Measurements from ENCODE around the gene RPTOR. TPM values are rescaled to one million over a fixed set of nuclear protein-coding genes. Genes with fewer than 3 reads are reported as not detected.
"Not testable (repeated sequence)": the region's sequence is repeated elsewhere in the genome, so short reads cannot be mapped to it uniquely, and the experiment has no call there.

Gene RPTOR
- total RNA-seq, 1 experiment from 2014 or later = 30.6 TPM

DNA sequence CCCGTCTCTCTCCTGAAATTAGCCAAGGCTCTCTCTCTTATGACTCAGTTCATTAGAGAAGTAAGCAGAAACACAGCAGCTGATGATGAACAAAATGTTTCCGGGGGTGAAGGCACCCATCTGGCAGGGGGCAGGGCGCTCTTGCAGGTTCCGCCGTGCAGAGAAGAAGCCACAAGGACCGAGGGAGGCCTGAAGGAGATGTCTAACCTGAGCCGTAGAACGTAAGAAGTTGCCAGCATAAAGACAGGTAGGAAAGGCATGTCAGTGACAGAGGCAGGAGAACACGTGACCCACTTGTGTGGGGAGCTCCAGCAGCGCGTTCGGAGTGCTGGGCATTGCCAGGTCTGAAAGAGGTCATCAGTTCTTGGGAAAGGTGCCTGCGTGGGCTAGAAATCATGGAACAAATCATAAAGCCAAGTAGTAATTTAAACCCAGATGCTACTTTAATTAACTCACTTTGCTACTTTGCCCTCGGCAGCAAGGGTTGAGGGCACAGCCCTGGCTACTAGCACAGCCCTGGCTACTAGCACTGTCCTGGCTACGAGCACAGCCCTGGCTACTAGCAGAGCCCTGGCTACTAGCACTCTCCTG lies 198.6 kb downstream of the RPTOR start:
- H3K9me2 ChIP-seq (replicated peaks; ENCODE audit: insufficient read depth, low read length) = no peaks in the 10 kb centered on the region
- no peak overlapping the region for H3K4me2 ChIP-seq (ENCODE audit: low read depth, low read length, poor library complexity, severe bottlenecking)
- H2AFZ ChIP-seq (ENCODE audit: low read length) = no peak overlapping the region
- H3K9ac ChIP-seq (ENCODE audit: low read length) = no peak overlapping the region
- DNase-seq = no peak
- H3K36me3 ChIP-seq (ENCODE audit: insufficient read depth, low read length) = peaks cover 13% of the 10 kb centered on the region
- no peak overlapping the region for H3K4me3 ChIP-seq (ENCODE audit: low read length)
- no peaks in the 10 kb centered on the region for H3K27me3 ChIP-seq (ENCODE audit: low read length)
- peaks cover 18% of the 10 kb centered on the region for H3K4me1 ChIP-seq (ENCODE audit: low read length)
- no peaks in the 10 kb centered on the region for H3K9me3 ChIP-seq (ENCODE audit: low read length)
- peaks cover 39% of the 10 kb centered on the region for H3K79me2 ChIP-seq (ENCODE audit: low read length)
- H3K27ac ChIP-seq (ENCODE audit: low read length) = no peak overlapping the region
- H4K20me1 ChIP-seq (ENCODE audit: insufficient read depth, low read depth, low read length) = no peaks in the 10 kb centered on the region

DNA sequence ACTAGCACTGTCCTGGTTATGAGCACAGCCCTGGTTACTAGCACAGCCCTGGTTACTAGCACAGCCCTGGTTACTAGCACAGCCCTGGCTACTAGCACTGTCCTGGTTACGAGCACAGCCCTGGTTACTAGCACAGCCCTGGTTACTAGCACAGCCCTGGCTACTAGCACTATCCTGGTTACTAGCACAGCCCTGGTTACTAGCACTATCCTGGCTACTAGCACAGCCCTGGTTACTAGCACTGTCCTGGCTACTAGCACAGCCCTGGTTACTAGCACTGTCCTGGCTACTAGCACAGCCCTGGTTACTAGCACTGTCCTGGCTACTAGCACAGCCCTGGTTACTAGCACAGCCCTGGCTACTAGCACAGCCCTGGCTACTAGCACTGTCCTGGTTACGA lies 199.3 kb downstream of the RPTOR start:
- H3K9me2 ChIP-seq (replicated peaks; ENCODE audit: insufficient read depth, low read length); H3K27ac ChIP-seq (ENCODE audit: low read length); H3K9me3 ChIP-seq (ENCODE audit: low read length); H4K20me1 ChIP-seq (ENCODE audit: insufficient read depth, low read depth, low read length); H3K4me2 ChIP-seq (ENCODE audit: low read depth, low read length, poor library complexity, severe bottlenecking); DNase-seq; H2AFZ ChIP-seq (ENCODE audit: low read length); H3K4me3 ChIP-seq (ENCODE audit: low read length); H3K27me3 ChIP-seq (ENCODE audit: low read length); H3K9ac ChIP-seq (ENCODE audit: low read length): not testable (repeated sequence)
- Histone ChIP-seq H3K79me2 (ENCODE audit: low read length) (peaks cover 32% of the 10 kb centered on the region), H3K4me1 (ENCODE audit: low read length) (peaks cover 11% of the 10 kb centered on the region), H3K36me3 (ENCODE audit: insufficient read depth, low read length) (peaks cover 12% of the 10 kb centered on the region)

DNA sequence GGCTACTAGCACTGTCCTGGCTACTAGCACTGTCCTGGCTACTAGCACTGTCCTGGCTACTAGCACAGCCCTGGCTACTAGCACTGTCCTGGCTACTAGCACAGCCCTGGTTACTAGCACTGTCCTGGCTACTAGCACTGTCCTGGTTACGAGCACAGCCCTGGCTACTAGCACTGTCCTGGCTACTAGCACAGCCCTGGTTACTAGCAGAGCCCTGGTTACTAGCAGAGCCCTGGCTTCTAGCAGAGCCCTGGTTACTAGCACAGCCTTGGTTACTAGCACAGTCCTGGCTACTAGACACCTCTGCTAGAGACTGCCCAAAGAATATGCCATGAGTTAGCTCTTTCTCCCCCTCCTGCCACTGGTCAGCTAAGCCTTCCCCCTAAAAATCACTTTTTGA lies 200.1 kb downstream of the RPTOR start:
- Histone ChIP-seq H3K27ac (ENCODE audit: low read length) (peak overlapping the region; percentile 52), H3K79me2 (ENCODE audit: low read length) (peaks cover 26% of the 10 kb centered on the region)
- H4K20me1 ChIP-seq (ENCODE audit: insufficient read depth, low read depth, low read length); H3K4me2 ChIP-seq (ENCODE audit: low read depth, low read length, poor library complexity, severe bottlenecking); H3K4me3 ChIP-seq (ENCODE audit: low read length); DNase-seq; H3K27me3 ChIP-seq (ENCODE audit: low read length); H3K36me3 ChIP-seq (ENCODE audit: insufficient read depth, low read length); H3K9ac ChIP-seq (ENCODE audit: low read length); H2AFZ ChIP-seq (ENCODE audit: low read length); H3K4me1 ChIP-seq (ENCODE audit: low read length); H3K9me3 ChIP-seq (ENCODE audit: low read length); H3K9me2 ChIP-seq (replicated peaks; ENCODE audit: insufficient read depth, low read length): not testable (repeated sequence)

DNA sequence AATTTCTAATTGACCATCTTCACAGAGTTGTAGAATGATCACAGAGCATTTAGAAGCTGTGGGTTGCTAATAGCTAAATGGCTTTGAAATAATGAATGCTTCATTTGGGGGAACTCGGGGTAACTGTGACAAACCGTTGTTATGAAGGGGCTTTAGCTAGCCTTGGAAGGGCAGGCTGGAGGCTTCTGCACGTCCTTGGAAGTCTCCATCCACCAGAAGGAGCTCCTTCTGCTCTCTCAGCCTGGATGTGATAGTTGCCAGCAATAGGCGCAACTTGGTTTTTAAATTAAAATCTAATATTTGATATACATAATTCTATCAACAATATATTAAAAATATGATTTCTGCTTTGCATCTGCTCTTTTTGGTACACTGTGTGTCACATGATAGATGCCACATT lies 200.5 kb downstream of the RPTOR start:
- no peaks in the 10 kb centered on the region for H3K9me2 ChIP-seq (replicated peaks; ENCODE audit: insufficient read depth, low read length)
- peaks cover 6% of the 10 kb centered on the region for H3K4me1 ChIP-seq (ENCODE audit: low read length)
- no peak overlapping the region for H2AFZ ChIP-seq (ENCODE audit: low read length)
- H3K9me3 ChIP-seq (ENCODE audit: low read length) = no peaks in the 10 kb centered on the region
- H3K4me3 ChIP-seq (ENCODE audit: low read length) = no peak overlapping the region
- no peaks in the 10 kb centered on the region for H3K27me3 ChIP-seq (ENCODE audit: low read length)
- no peak overlapping the region for H3K4me2 ChIP-seq (ENCODE audit: low read depth, low read length, poor library complexity, severe bottlenecking)
- H3K36me3 ChIP-seq (ENCODE audit: insufficient read depth, low read length) = peaks cover 2% of the 10 kb centered on the region; the same call in 1 of the 2 replicates
- H3K27ac ChIP-seq (ENCODE audit: low read length) = peak overlapping the region; percentile 52
- H3K9ac ChIP-seq (ENCODE audit: low read length) = no peak overlapping the region
- no peaks in the 10 kb centered on the region for H4K20me1 ChIP-seq (ENCODE audit: insufficient read depth, low read depth, low read length)
- peaks cover 26% of the 10 kb centered on the region for H3K79me2 ChIP-seq (ENCODE audit: low read length)
- no peak for DNase-seq

DNA sequence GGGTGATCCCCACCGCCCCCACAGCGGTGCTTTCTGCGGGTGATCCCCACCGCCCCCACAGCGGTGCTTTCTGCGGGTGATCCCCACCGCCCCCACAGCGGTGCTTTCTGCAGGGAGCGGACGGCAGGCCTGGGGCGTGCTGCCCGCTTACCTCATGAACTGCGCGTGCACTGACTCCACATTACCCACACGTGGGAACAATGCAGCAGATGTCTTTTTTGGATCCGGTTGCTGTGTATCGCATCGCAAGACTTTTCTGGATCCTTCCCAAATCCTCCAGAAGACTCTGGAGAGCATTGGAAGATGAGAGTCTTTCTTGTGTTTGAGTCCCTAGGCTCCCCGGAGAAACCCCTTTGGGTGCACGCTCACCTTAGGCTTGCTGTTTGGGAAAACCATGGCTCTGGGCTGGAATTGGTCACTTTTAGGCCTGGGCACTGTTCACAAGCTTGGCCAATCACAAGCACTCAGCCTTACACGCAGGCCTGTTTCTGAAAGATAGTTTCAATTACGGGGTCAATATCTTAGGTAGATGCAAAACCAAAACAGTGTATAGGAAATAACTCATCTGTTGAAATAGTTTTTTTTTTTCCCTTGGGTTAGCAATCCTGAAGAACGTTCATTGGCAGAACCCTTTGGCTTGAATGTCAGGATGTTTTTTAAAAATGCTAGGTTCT lies 201.8 kb downstream of the RPTOR start:
- Histone ChIP-seq H4K20me1 (ENCODE audit: insufficient read depth, low read depth, low read length) (no peaks in the 10 kb centered on the region), H2AFZ (ENCODE audit: low read length) (no peak overlapping the region), H3K27me3 (ENCODE audit: low read length) (no peaks in the 10 kb centered on the region), H3K9ac (ENCODE audit: low read length) (no peak overlapping the region), H3K4me2 (ENCODE audit: low read depth, low read length, poor library complexity, severe bottlenecking) (no peak overlapping the region), H3K4me3 (ENCODE audit: low read length) (no peak overlapping the region), H3K9me2 (replicated peaks; ENCODE audit: insufficient read depth, low read length) (no peaks in the 10 kb centered on the region), H3K79me2 (ENCODE audit: low read length) (peaks cover 20% of the 10 kb centered on the region), H3K4me1 (ENCODE audit: low read length) (peaks cover 6% of the 10 kb centered on the region), H3K9me3 (ENCODE audit: low read length) (no peaks in the 10 kb centered on the region), H3K27ac (ENCODE audit: low read length) (no peak overlapping the region), H3K36me3 (ENCODE audit: insufficient read depth, low read length) (no peaks in the 10 kb centered on the region)
- no peak for DNase-seq

DNA sequence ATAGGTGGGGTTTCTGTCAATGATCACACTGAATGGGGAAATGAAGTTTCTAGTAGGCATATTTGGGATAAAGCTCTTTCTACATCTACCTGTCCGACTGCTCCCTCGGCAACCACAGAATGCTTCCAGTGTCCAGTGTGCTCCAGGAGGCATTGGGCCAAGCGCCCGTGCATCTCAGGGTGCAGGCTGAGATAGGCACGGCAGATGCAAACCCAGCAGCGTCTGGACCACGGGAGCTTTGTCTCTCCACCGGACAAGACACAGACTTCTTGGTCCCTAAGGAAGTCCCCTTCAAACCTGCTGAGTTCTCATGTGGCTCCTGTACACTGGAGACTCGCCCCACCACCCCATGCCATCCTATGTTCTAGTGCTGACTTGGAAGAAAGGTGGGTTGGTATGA lies 202.8 kb downstream of the RPTOR start:
- Histone ChIP-seq H3K9me2 (replicated peaks; ENCODE audit: insufficient read depth, low read length) (no peaks in the 10 kb centered on the region), H3K27me3 (ENCODE audit: low read length) (no peaks in the 10 kb centered on the region), H3K9ac (ENCODE audit: low read length) (no peak overlapping the region), H3K36me3 (ENCODE audit: insufficient read depth, low read length) (no peaks in the 10 kb centered on the region), H3K9me3 (ENCODE audit: low read length) (no peaks in the 10 kb centered on the region), H2AFZ (ENCODE audit: low read length) (no peak overlapping the region), H3K4me1 (ENCODE audit: low read length) (peaks cover 6% of the 10 kb centered on the region), H3K4me3 (ENCODE audit: low read length) (no peak overlapping the region), H3K4me2 (ENCODE audit: low read depth, low read length, poor library complexity, severe bottlenecking) (no peak overlapping the region), H4K20me1 (ENCODE audit: insufficient read depth, low read depth, low read length) (no peaks in the 10 kb centered on the region), H3K27ac (ENCODE audit: low read length) (no peak overlapping the region), H3K79me2 (ENCODE audit: low read length) (peaks cover 19% of the 10 kb centered on the region)
- DNase-seq = no peak

DNA sequence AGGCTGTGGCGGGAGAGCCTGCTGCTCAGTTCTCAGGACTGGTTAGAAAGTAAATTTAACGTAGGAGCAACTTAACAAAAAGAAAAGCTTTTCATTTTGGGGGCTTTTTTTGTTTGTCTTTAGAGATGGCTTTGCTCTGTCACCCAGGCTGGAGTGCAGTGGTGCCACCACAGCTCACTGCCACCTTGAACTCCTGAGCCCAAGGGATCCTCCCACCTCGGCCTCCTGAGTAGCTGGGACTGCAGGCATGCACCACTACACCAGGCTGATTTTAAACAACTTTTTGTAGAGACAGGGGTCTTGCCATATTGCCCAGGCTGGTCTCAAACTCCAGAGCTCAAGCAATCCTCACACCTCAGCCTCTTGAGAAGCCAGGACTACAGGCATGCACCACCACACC lies 205.0 kb downstream of the RPTOR start:
- Histone ChIP-seq H3K27ac (ENCODE audit: low read length) (no peak overlapping the region), H3K9me2 (replicated peaks; ENCODE audit: insufficient read depth, low read length) (no peaks in the 10 kb centered on the region), H3K36me3 (ENCODE audit: insufficient read depth, low read length) (no peaks in the 10 kb centered on the region), H2AFZ (ENCODE audit: low read length) (no peak overlapping the region), H3K9ac (ENCODE audit: low read length) (no peak overlapping the region), H3K4me1 (ENCODE audit: low read length) (peaks cover 6% of the 10 kb centered on the region), H3K27me3 (ENCODE audit: low read length) (no peaks in the 10 kb centered on the region), H3K79me2 (ENCODE audit: low read length) (peaks cover 17% of the 10 kb centered on the region), H3K9me3 (ENCODE audit: low read length) (no peaks in the 10 kb centered on the region), H4K20me1 (ENCODE audit: insufficient read depth, low read depth, low read length) (no peaks in the 10 kb centered on the region), H3K4me2 (ENCODE audit: low read depth, low read length, poor library complexity, severe bottlenecking) (no peak overlapping the region), H3K4me3 (ENCODE audit: low read length) (no peak overlapping the region)
- no peak for DNase-seq

DNA sequence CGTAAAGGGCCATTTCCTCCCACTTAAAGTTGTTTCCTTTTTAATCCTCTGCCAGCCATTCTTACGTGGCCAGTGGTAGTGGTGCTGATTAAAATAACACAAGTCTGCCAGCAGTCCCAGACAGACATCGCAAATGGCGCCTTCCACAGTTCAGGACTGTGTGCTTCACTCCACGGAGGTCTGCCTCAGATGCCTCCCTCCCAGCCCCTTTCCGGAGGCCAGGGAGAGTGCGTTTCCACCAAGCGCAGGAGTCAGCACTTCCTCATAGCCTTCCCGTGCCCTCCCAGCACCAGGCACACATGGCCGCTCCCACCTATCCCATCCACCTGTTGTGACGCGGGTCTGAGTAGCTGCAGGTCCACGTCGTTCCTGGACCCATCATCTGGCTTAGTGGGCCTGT lies 205.6 kb downstream of the RPTOR start:
- Histone ChIP-seq H3K27ac (ENCODE audit: low read length) (no peak overlapping the region), H3K9ac (ENCODE audit: low read length) (no peak overlapping the region), H3K36me3 (ENCODE audit: insufficient read depth, low read length) (no peaks in the 10 kb centered on the region), H4K20me1 (ENCODE audit: insufficient read depth, low read depth, low read length) (no peaks in the 10 kb centered on the region), H3K27me3 (ENCODE audit: low read length) (no peaks in the 10 kb centered on the region), H3K4me3 (ENCODE audit: low read length) (no peak overlapping the region), H2AFZ (ENCODE audit: low read length) (no peak overlapping the region), H3K9me3 (ENCODE audit: low read length) (no peaks in the 10 kb centered on the region), H3K79me2 (ENCODE audit: low read length) (peaks cover 13% of the 10 kb centered on the region), H3K4me1 (ENCODE audit: low read length) (no peaks in the 10 kb centered on the region), H3K4me2 (ENCODE audit: low read depth, low read length, poor library complexity, severe bottlenecking) (no peak overlapping the region), H3K9me2 (replicated peaks; ENCODE audit: insufficient read depth, low read length) (no peaks in the 10 kb centered on the region)
- DNase-seq = no peak

Data from Karpas-422 (cell line).